Body of pancreas (tissue), 4 donors: ENCODE data around the gene IQSEC1.

ENCODE experiments used
- POLR2A ChIP-seq, 3 donors: fragments of 450-650 bp; IDR thresholded peaks; one replicate each; pipeline ENCODE4 v1.6.1; 2016; ENCODE audit warnings: antibody characterized with exemption in 3 of 3, mild to moderate bottlenecking in 2 of 3
- TF ChIP-seq, protein P1 (sequence below), 7 experiments: fragments of 450-650 bp in 4 of 7; fragments of 200-600 bp in 3 of 7; sonication (generic) in 3 of 7; IDR thresholded peaks; one replicate each; pipeline ENCODE4 v1.5.1; 2016 to 2019; ENCODE audit warnings: antibody characterized with exemption in 7 of 7

DNA sequence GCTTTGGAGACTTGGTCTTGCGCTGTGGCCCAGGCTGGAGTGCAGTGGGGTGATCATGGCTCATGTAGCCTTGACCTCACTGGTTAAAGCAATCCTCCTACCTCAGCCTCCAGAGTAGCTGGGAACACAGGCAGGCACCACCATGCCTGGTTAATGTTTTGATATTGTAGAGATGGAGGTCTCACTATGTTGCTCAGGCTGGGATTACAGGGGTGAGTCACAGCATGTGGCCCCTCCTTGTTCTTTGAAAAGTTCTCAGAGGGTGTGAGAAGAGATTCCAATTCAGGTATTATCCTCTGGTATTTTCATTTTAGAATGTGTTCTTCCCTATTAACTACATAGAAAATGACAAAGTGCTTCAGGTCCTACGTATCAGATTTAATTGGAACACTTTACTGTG, 180.0 kb downstream of the IQSEC1 start:
- no peak for TF ChIP-seq POLR2A (IDR thresholded peaks at IDR 0.05)
- TF ChIP-seq, protein P1, sequence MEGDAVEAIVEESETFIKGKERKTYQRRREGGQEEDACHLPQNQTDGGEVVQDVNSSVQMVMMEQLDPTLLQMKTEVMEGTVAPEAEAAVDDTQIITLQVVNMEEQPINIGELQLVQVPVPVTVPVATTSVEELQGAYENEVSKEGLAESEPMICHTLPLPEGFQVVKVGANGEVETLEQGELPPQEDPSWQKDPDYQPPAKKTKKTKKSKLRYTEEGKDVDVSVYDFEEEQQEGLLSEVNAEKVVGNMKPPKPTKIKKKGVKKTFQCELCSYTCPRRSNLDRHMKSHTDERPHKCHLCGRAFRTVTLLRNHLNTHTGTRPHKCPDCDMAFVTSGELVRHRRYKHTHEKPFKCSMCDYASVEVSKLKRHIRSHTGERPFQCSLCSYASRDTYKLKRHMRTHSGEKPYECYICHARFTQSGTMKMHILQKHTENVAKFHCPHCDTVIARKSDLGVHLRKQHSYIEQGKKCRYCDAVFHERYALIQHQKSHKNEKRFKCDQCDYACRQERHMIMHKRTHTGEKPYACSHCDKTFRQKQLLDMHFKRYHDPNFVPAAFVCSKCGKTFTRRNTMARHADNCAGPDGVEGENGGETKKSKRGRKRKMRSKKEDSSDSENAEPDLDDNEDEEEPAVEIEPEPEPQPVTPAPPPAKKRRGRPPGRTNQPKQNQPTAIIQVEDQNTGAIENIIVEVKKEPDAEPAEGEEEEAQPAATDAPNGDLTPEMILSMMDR (IDR thresholded peaks at IDR 0.05), result no peak
